ENCODE data around the gene PHYHD1. TPM values are rescaled to one million over a fixed set of nuclear protein-coding genes. Genes with fewer than 3 reads are reported as not detected.

PHYHD1 gene
- total and polyA plus RNA-seq, 2 of the 13 experiments (the other 11 are each of a cell fraction or from before 2014, with no cell fraction given), result 10.6 to 25.3 TPM

GRCh38 chr9:128919402-128920089 is 1.2 kb upstream of the PHYHD1 start (continued):
- peak; percentile 66; the same call in 1 of the 2 replicates for TF ChIP-seq ZBTB38 (CRISPR knock-in tag; IDR thresholded peaks at IDR 0.05)
- TF ChIP-seq ONECUT2 (CRISPR knock-in tag; IDR thresholded peaks at IDR 0.05), result no peak
- no peak for TF ChIP-seq ZNF446 (CRISPR knock-in tag; IDR thresholded peaks at IDR 0.05)
- TF ChIP-seq THAP9 (CRISPR knock-in tag; IDR thresholded peaks at IDR 0.05; ENCODE audit: borderline replicate concordance), result 0 out of 2 replicates have a peak, but pooled peaks have one; percentile 46
- no peak for TF ChIP-seq ZBTB44 (CRISPR knock-in tag; IDR thresholded peaks at IDR 0.05)
- TF ChIP-seq KMT2B (CRISPR knock-in tag; IDR thresholded peaks at IDR 0.05), result no peak
- TF ChIP-seq ZNF292 (CRISPR knock-in tag; IDR thresholded peaks at IDR 0.05; ENCODE audit: borderline replicate concordance, low read depth), result peak; percentile 72; the same call in 1 of the 2 replicates
- peak; percentile 84 for TF ChIP-seq HNF4G (IDR thresholded peaks at IDR 0.05; ENCODE audit: borderline replicate concordance, low read depth, low read length)
- 0 out of 2 replicates have a peak, but pooled peaks have one; percentile 69 for TF ChIP-seq HNF4G (CRISPR knock-in tag; IDR thresholded peaks at IDR 0.05; ENCODE audit: borderline replicate concordance, low read depth)
- TF ChIP-seq MTERF4 (CRISPR knock-in tag; IDR thresholded peaks at IDR 0.05), result no peak
- peak in 1 of 2 experiments; percentile 33; a peak in 1 of 4 replicates for TF ChIP-seq EP300 (IDR thresholded peaks at IDR 0.05; ENCODE audit: low read depth in 2 of 2, low read length in 2 of 2)
- TF ChIP-seq EP300 (CRISPR knock-in tag; IDR thresholded peaks at IDR 0.05; ENCODE audit: borderline replicate concordance), result no peak
- no peak for TF ChIP-seq ZNF232 (CRISPR knock-in tag; IDR thresholded peaks at IDR 0.05; ENCODE audit: borderline replicate concordance)
- TF ChIP-seq ZFX (CRISPR knock-in tag; IDR thresholded peaks at IDR 0.05; ENCODE audit: low read depth), result peak; percentile 65
- TF ChIP-seq ZBTB37 (CRISPR knock-in tag; IDR thresholded peaks at IDR 0.05), result no peak
- TF ChIP-seq TFDP1 (CRISPR knock-in tag; IDR thresholded peaks at IDR 0.05; ENCODE audit: borderline replicate concordance), result peak; percentile 45; the same call in 1 of the 2 replicates
- TF ChIP-seq ZC3H13 (CRISPR knock-in tag; IDR thresholded peaks at IDR 0.05), result peak; percentile 38; the same call in 1 of the 2 replicates
- no peak for TF ChIP-seq ZGPAT (CRISPR knock-in tag; IDR thresholded peaks at IDR 0.05)
- TF ChIP-seq PHF20 (CRISPR knock-in tag; IDR thresholded peaks at IDR 0.05), result no peak
